Measurements from ENCODE around the gene PRKAA2. TPM values are rescaled to one million over a fixed set of nuclear protein-coding genes. Genes with fewer than 3 reads are reported as not detected.

The PRKAA2 gene
- total RNA-seq, 4 donors from 2014 or later, result 1.1 to 4.3 (median 1.3) TPM

GRCh38 chr1:56675763-56676162 lies 30.6 kb downstream of the PRKAA2 start:
- DNase-seq (ENCODE audit: low spot score in 2 of 2), result no peak
- Histone ChIP-seq H3K4me1 (no peaks in the 10 kb centered on the region), H3K9me3 (no peaks in the 10 kb centered on the region), H3K4me3 (no peak overlapping the region), H3K27ac (no peak overlapping the region), H3K36me3 (no peaks in the 10 kb centered on the region), H3K27me3 (no peaks in the 10 kb centered on the region)
- no peak for TF ChIP-seq POLR2A (IDR thresholded peaks at IDR 0.05)
- TF ChIP-seq CTCF (IDR thresholded peaks at IDR 0.05), result no peak
- TF ChIP-seq POLR2AphosphoS5 (IDR thresholded peaks at IDR 0.05), result no peak
- TF ChIP-seq EP300 (IDR thresholded peaks at IDR 0.05), result no peak

GRCh38 chr1:56676571-56677035 lies 31.5 kb downstream of the PRKAA2 start:
- Histone ChIP-seq H3K4me3 (no peak overlapping the region), H3K4me1 (no peaks in the 10 kb centered on the region), H3K9me3 (no peaks in the 10 kb centered on the region), H3K36me3 (no peaks in the 10 kb centered on the region), H3K27ac (no peak overlapping the region), H3K27me3 (no peaks in the 10 kb centered on the region)
- no peak for DNase-seq (ENCODE audit: low spot score in 2 of 2)
- TF ChIP-seq POLR2AphosphoS5 (IDR thresholded peaks at IDR 0.05) (no peak), POLR2A (IDR thresholded peaks at IDR 0.05) (no peak), EP300 (IDR thresholded peaks at IDR 0.05) (no peak), CTCF (IDR thresholded peaks at IDR 0.05) (no peak)
- whole genome bisulfite sequencing, result 43% methylated on average over 2 of the region's 2 CpGs

- TF ChIP-seq EP300 (IDR thresholded peaks at IDR 0.05) (no peak), CTCF (IDR thresholded peaks at IDR 0.05) (no peak), POLR2A (IDR thresholded peaks at IDR 0.05) (no peak), POLR2AphosphoS5 (IDR thresholded peaks at IDR 0.05) (no peak)
- no peak for DNase-seq (ENCODE audit: low spot score in 2 of 2)
- H3K36me3 ChIP-seq, result no peaks in the 10 kb centered on the region
- no peaks in the 10 kb centered on the region for H3K27me3 ChIP-seq
- H3K27ac ChIP-seq, result no peak overlapping the region
- no peak overlapping the region for H3K4me3 ChIP-seq
- H3K4me1 ChIP-seq, result no peaks in the 10 kb centered on the region
- H3K9me3 ChIP-seq, result no peaks in the 10 kb centered on the region
Observed at GRCh38 chr1:56683569-56683968, 38.5 kb downstream of the PRKAA2 start.

DNA sequence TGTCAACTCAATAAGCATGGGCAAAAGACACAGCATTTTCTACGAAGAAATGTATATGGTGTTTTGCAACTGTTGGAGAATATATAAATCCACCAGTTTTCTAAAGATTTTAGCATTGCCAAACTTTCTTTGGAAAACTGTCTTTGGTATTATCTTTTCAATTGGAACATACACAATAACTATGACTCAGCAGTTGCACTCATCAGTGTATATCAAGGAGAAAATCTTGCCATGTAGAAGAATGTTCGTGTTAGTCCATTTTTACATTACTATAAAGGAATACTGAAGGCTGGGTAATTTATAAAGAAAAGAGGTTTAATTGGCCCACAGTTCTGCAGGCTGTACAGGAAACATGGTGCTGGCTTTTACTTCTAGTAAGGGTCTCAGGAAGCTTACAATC lies 41.1 kb downstream of the PRKAA2 start:
- Histone ChIP-seq H3K4me3 (no peak overlapping the region), H3K4me1 (no peaks in the 10 kb centered on the region), H3K9me3 (no peaks in the 10 kb centered on the region), H3K27ac (no peak overlapping the region), H3K27me3 (no peaks in the 10 kb centered on the region), H3K36me3 (no peaks in the 10 kb centered on the region)
- 72% methylated on average over 2 of the region's 2 CpGs for WGBS
- DNase-seq (ENCODE audit: low spot score in 2 of 2), result no peak
- TF ChIP-seq EP300 (IDR thresholded peaks at IDR 0.05), result no peak
- no peak for TF ChIP-seq CTCF (IDR thresholded peaks at IDR 0.05)
- no peak for TF ChIP-seq POLR2AphosphoS5 (IDR thresholded peaks at IDR 0.05)
- TF ChIP-seq POLR2A (IDR thresholded peaks at IDR 0.05), result no peak

DNA sequence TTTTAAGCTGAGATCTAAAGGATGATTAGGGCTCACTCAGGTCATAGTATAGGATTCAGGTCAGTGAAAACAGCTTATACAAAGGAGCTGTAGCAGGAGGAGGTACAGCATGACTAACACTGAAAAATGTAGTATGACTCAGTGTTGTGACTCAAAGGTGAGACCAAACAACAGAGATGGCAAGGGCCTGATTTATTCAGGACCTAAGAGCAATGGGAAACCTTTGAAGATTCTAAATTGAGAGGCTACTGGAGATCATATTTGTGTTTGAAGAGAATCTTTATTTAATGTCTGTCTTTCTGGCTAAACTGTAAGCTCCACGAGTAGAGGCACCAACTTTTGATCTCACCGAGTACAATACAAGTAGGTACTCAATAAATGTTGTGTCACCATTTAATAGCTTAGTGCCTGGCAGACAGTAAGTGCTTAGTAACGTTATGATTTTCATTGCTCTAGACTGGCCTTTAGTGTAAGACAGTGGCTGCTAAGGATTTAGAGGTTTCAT lies 43.5 kb downstream of the PRKAA2 start:
- H3K36me3 ChIP-seq, result no peaks in the 10 kb centered on the region
- no peaks in the 10 kb centered on the region for H3K27me3 ChIP-seq
- no peak overlapping the region for H3K4me3 ChIP-seq
- TF ChIP-seq POLR2AphosphoS5 (IDR thresholded peaks at IDR 0.05) (no peak), EP300 (IDR thresholded peaks at IDR 0.05) (no peak), CTCF (IDR thresholded peaks at IDR 0.05) (no peak), POLR2A (IDR thresholded peaks at IDR 0.05) (no peak)
- DNase-seq (ENCODE audit: low spot score in 2 of 2), result no peak
- H3K9me3 ChIP-seq, result no peaks in the 10 kb centered on the region
- WGBS, result 73% methylated on average over 3 of the region's 3 CpGs
- H3K27ac ChIP-seq, result no peak overlapping the region
- no peaks in the 10 kb centered on the region for H3K4me1 ChIP-seq

All from suprapubic skin (tissue), 4 donors.